Endodermal cell (in vitro differentiated cells): ENCODE measurements around the gene FMNL3. TPM values are rescaled to one million over a fixed set of nuclear protein-coding genes. Genes with fewer than 3 reads are reported as not detected.
"Not testable (repeated sequence)": the region's sequence is repeated elsewhere in the genome, so short reads cannot be mapped to it uniquely, and the experiment has no call there.

ENCODE experiments used
- DNase-seq: peaks from one replicate; pipeline ENCODE4 v3.0.0-alpha.2; 2017
- H3K27ac ChIP-seq: 2 replicates; pipeline ENCODE4 v1.5.1; 2013; ENCODE audit warnings: mild to moderate bottlenecking, low read depth, low read length, moderate library complexity
- H3K27me3 ChIP-seq: 2 replicates; pipeline ENCODE4 v1.6.1; 2013; ENCODE audit warnings: mild to moderate bottlenecking, low read length, moderate library complexity; ENCODE audit not compliant: insufficient read depth, control insufficient read depth, poor library complexity, severe bottlenecking
- H3K36me3 ChIP-seq: 2 replicates; pipeline ENCODE4 v1.7.0; 2013; ENCODE audit warnings: mild to moderate bottlenecking, low read length, moderate library complexity; ENCODE audit not compliant: control insufficient read depth, insufficient read depth
- H3K4me1 ChIP-seq: one replicate; pipeline ENCODE4 v1.7.0; 2013; ENCODE audit warnings: low read length; ENCODE audit not compliant: control insufficient read depth, insufficient read depth
- H3K4me3 ChIP-seq: 2 replicates; pipeline ENCODE4 v1.5.1; 2013; ENCODE audit warnings: mild to moderate bottlenecking, low read length, moderate library complexity
- H3K9ac ChIP-seq: 2 replicates; pipeline ENCODE4 v1.6.1; 2013; ENCODE audit warnings: mild to moderate bottlenecking, low read length, moderate library complexity; ENCODE audit not compliant: poor library complexity, severe bottlenecking; ENCODE audit errors: extremely low read depth
- H3K9me3 ChIP-seq: 2 replicates; pipeline ENCODE4 v1.6.1; 2013; ENCODE audit warnings: mild to moderate bottlenecking, low read length, moderate library complexity; ENCODE audit not compliant: control insufficient read depth
- H3K27ac Mint-ChIP-seq: 2 replicates; pipeline ENCODE4 v1.8.0; 2020; ENCODE audit warnings: mixed read lengths
- H3K27me3 Mint-ChIP-seq: 2 replicates; pipeline ENCODE4 v1.8.0; 2021; ENCODE audit warnings: mild to moderate bottlenecking, mixed read lengths; ENCODE audit not compliant: insufficient read depth
- H3K36me3 Mint-ChIP-seq: 2 replicates; pipeline ENCODE4 v1.8.0; 2020; ENCODE audit warnings: low read depth, mixed read lengths
- H3K4me1 Mint-ChIP-seq: 2 replicates; pipeline ENCODE4 v1.8.0; 2020; ENCODE audit warnings: mixed read lengths
- H3K4me3 Mint-ChIP-seq: 2 replicates; pipeline ENCODE4 v1.8.0; 2020; ENCODE audit warnings: mild to moderate bottlenecking, moderate library complexity, mixed read lengths
- H3K9me3 Mint-ChIP-seq: 2 replicates; pipeline ENCODE4 v1.8.0; 2020; ENCODE audit warnings: mild to moderate bottlenecking, mixed read lengths
- CTCF ChIP-seq: fragments of 200-600 bp; sonication (generic); conservative IDR thresholded peaks from 2 replicates; pipeline ENCODE4 v1.5.0; 2021; ENCODE audit warnings: antibody characterized with exemption, mild to moderate bottlenecking
- WGBS, 2 experiments: methylation state at CpG; one replicate each; pipeline versions ENCODE4 v1.1.5 to v1.1.7; 2013; ENCODE audit warnings: missing lambda C conversion rate in 2 of 2, mixed read lengths in 1 of 2; ENCODE audit not compliant: insufficient coverage in 1 of 2, insufficient read length in 1 of 2; 5-methylcytosine and 5-hydroxymethylcytosine counted together
- total RNA-seq, 2 donors: library from RNA; stranded (reverse); fragmentation: NEBNext Ultra II Directional in 1 of 2; extraction: Animal tissue kit (Norgen Biotek cat#: 25700) in 1 of 2; gene quantifications; 2 replicates in 1 of 2; 3 replicates in 1 of 2; pipeline ENCODE4 v1.2.1, GENCODE V29; 2021

FMNL3 gene
- total RNA-seq, 2 donors from 2014 or later, result 22.4 to 23.5 TPM

DNA sequence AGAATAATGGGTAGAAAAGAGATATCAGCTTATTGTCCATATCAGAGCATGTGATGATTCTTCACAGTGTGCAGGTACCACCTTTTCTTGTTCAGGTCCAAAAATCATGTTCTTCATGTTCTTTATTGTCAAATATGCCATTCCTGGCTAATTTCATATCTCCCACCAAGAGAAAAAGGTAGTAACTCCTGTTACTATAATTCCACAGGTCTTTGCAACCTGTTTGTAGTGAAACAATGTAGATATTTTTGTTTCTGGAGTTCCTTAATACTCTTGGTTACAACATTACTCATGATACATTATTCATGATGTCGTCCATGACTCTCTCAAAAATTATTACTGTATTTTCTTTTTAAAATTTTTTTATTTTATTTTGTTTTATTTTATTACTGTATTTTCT lies 22.8 kb upstream of the FMNL3 start:
- H3K36me3 ChIP-seq, result no peaks in the 10 kb centered on the region
- no peak overlapping the region for H3K27ac ChIP-seq
- no CpG with 5 or more reads among the region's 1 CpG for WGBS, 2 experiments
- peaks cover 13% of the 10 kb centered on the region for H3K27me3 Mint-ChIP-seq
- no peak overlapping the region for H3K27ac Mint-ChIP-seq
- no peak for DNase-seq
- H3K27me3 ChIP-seq, result peaks cover 12% of the 10 kb centered on the region
- peaks cover 8% of the 10 kb centered on the region for H3K9me3 ChIP-seq
- no peak for TF ChIP-seq CTCF
- H3K4me1 Mint-ChIP-seq, result no peaks in the 10 kb centered on the region
- no peaks in the 10 kb centered on the region for H3K4me1 ChIP-seq
- no peak overlapping the region for H3K9ac ChIP-seq
- H3K4me3 Mint-ChIP-seq, result no peak overlapping the region
- no peak overlapping the region for H3K4me3 ChIP-seq
- H3K9me3 Mint-ChIP-seq, result peaks cover 15% of the 10 kb centered on the region
- H3K36me3 Mint-ChIP-seq, result no peaks in the 10 kb centered on the region

GRCh38 chr12:49728446-49728845 lies 21.2 kb upstream of the FMNL3 start:
- Histone ChIP-seq H3K4me1 (no peaks in the 10 kb centered on the region), H3K9me3 (no peaks in the 10 kb centered on the region), H3K27me3 (peaks cover 12% of the 10 kb centered on the region), H3K36me3 (no peaks in the 10 kb centered on the region), H3K4me3 (no peak overlapping the region), H3K27ac (no peak overlapping the region), H3K9ac (no peak overlapping the region)
- peaks cover 14% of the 10 kb centered on the region for H3K27me3 Mint-ChIP-seq
- H3K36me3 Mint-ChIP-seq, result no peaks in the 10 kb centered on the region
- no peak for TF ChIP-seq CTCF
- H3K4me3 Mint-ChIP-seq, result no peak overlapping the region
- no peak for DNase-seq
- H3K27ac Mint-ChIP-seq, result no peak overlapping the region
- no peaks in the 10 kb centered on the region for H3K4me1 Mint-ChIP-seq
- WGBS, 2 experiments, result 86 to 92% methylated on average over 2 of the region's 3 CpGs
- no peaks in the 10 kb centered on the region for H3K9me3 Mint-ChIP-seq

DNA sequence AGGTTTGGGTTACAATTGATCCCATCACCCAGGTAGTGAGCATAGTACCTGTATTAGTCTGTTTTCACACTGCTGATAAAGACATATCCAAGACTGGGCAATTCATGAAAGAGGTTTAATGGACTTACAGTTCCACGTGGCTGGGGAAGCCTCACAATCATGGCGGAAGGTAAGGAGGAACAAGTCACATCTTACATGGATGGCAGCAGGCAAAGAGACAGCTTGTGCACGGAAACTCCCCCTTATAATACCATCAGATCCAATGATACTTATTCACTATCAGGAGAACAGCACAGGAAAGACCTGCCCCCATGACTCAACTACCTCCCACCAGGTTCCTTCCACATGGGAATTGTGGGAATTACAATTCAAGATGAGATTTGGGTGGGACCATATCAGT lies 14.2 kb upstream of the FMNL3 start:
- peaks cover 23% of the 10 kb centered on the region for H3K27me3 Mint-ChIP-seq
- 85 to 93% methylated on average over 3 of the region's 3 CpGs for WGBS, 2 experiments
- H3K4me1 ChIP-seq, H3K9me3 Mint-ChIP-seq, H3K4me1 Mint-ChIP-seq, H3K9me3 ChIP-seq, H3K27ac ChIP-seq, H3K36me3 Mint-ChIP-seq, DNase-seq, H3K36me3 ChIP-seq, H3K27me3 ChIP-seq, H3K9ac ChIP-seq, H3K4me3 Mint-ChIP-seq, H3K27ac Mint-ChIP-seq, H3K4me3 ChIP-seq: not testable (repeated sequence)

DNA sequence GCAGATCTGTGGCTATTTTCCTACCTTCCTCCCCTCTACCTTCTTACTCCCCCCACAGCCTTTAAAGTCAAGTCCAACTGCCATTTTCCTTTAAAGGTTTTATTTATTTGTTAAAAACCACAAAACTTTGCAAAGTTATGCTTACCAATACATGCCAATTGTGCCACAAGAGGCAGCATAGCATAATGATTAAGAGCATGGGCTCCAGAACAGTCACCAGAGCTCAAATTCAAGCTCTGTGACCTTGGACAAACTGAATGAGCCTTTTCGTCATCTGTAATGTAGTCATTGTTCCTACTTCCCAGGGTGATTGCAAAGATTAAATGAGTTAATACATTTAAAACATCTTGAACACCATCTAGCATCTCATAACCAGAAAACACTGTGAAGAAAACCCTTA lies 13.0 kb upstream of the FMNL3 start:
- no peak overlapping the region for H3K27ac Mint-ChIP-seq
- WGBS, 2 experiments, result 88% methylated on average over 1 of the region's 1 CpG; no CpG with 5 or more reads in 1 of the 2 experiments
- no peaks in the 10 kb centered on the region for H3K4me1 ChIP-seq
- H3K27ac ChIP-seq, result no peak overlapping the region
- H3K36me3 ChIP-seq, result no peaks in the 10 kb centered on the region
- H3K4me3 Mint-ChIP-seq, result no peak overlapping the region
- H3K27me3 ChIP-seq, result peaks cover 4% of the 10 kb centered on the region
- no peaks in the 10 kb centered on the region for H3K36me3 Mint-ChIP-seq
- no peaks in the 10 kb centered on the region for H3K4me1 Mint-ChIP-seq
- no peaks in the 10 kb centered on the region for H3K9me3 Mint-ChIP-seq
- H3K4me3 ChIP-seq, result no peak overlapping the region
- H3K27me3 Mint-ChIP-seq, result peaks cover 23% of the 10 kb centered on the region
- peak; percentile 38 for TF ChIP-seq CTCF
- no peaks in the 10 kb centered on the region for H3K9me3 ChIP-seq
- no peak overlapping the region for H3K9ac ChIP-seq
- DNase-seq, result no peak

- H3K9me3 Mint-ChIP-seq, H3K4me3 ChIP-seq, DNase-seq, H3K4me1 ChIP-seq, H3K9ac ChIP-seq, H3K9me3 ChIP-seq, H3K27ac Mint-ChIP-seq, H3K27ac ChIP-seq, H3K27me3 ChIP-seq, H3K4me1 Mint-ChIP-seq, H3K4me3 Mint-ChIP-seq, H3K36me3 ChIP-seq, H3K36me3 Mint-ChIP-seq: not testable (repeated sequence)
- peaks cover 22% of the 10 kb centered on the region for H3K27me3 Mint-ChIP-seq
- 86 to 89% methylated on average over 1 to 3 of the region's 3 CpGs for WGBS, 2 experiments
These were observed 10.6 kb upstream of the FMNL3 start for GRCh38 chr12:49717800-49718199.
